Measurements from ENCODE around the gene MKNK1. TPM values are rescaled to one million over a fixed set of nuclear protein-coding genes. Genes with fewer than 3 reads are reported as not detected.

The MKNK1 gene
- total RNA-seq, 1 experiment from 2014 or later: 103 TPM

- Histone ChIP-seq H4K20me1 (ENCODE audit: insufficient read depth) (no peaks in the 10 kb centered on the region), H3K79me2 (ENCODE audit: low read depth) (no peaks in the 10 kb centered on the region), H3K27me3 (ENCODE audit: insufficient read depth, low read depth) (peaks cover 13% of the 10 kb centered on the region; the same call in 1 of the 2 replicates), H3K4me3 (no peak overlapping the region), H2AFZ (no peak overlapping the region), H3K4me2 (no peak overlapping the region), H3K4me1 (replicated peaks; ENCODE audit: insufficient read depth) (0 out of 2 replicates have a peak, but pooled peaks cover 9% of the 10 kb centered on the region), H3K9me3 (ENCODE audit: insufficient read depth, low read depth) (no peaks in the 10 kb centered on the region), H3K9me2 (ENCODE audit: insufficient read depth) (no peaks in the 10 kb centered on the region), H3F3A (ENCODE audit: insufficient read depth, low read depth) (peaks cover 6% of the 10 kb centered on the region; the same call in 1 of the 2 replicates), H3K27ac (no peak overlapping the region), H3K36me3 (ENCODE audit: low read depth) (no peaks in the 10 kb centered on the region)
- DNase-seq: peak in 1 of 2 experiments; percentile 6
- ChIA-PET POLR2A (ENCODE audit: unreplicated experiment) (interaction anchor here (0.5 kb wide), 1 partner anchor 205 kb away, joined by 4 read pairs; no protein-coding TSS in a partner anchor), CTCF (interaction anchor here (0.5 to 0.7 kb wide), 2 partner anchors 106 to 167 kb away, joined by 3 to 4 read pairs; no protein-coding TSS in a partner anchor)
- no TSS peak for BruUV-seq (replicated peaks)
- TF ChIP-seq, protein P1, sequence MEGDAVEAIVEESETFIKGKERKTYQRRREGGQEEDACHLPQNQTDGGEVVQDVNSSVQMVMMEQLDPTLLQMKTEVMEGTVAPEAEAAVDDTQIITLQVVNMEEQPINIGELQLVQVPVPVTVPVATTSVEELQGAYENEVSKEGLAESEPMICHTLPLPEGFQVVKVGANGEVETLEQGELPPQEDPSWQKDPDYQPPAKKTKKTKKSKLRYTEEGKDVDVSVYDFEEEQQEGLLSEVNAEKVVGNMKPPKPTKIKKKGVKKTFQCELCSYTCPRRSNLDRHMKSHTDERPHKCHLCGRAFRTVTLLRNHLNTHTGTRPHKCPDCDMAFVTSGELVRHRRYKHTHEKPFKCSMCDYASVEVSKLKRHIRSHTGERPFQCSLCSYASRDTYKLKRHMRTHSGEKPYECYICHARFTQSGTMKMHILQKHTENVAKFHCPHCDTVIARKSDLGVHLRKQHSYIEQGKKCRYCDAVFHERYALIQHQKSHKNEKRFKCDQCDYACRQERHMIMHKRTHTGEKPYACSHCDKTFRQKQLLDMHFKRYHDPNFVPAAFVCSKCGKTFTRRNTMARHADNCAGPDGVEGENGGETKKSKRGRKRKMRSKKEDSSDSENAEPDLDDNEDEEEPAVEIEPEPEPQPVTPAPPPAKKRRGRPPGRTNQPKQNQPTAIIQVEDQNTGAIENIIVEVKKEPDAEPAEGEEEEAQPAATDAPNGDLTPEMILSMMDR (conservative IDR thresholded peaks at IDR 0.05): no peak
- no peak for TF ChIP-seq EZH2 (IDR thresholded peaks at IDR 0.05; ENCODE audit: low read depth)
- intact Hi-C loops (cut with micrococcal nuclease; ENCODE audit: unreplicated experiment): no loop called here
Observed at GRCh38 chr1:46552357-46553237, 51.5 kb downstream of the MKNK1 start.

- Histone ChIP-seq H3K27ac (no peak within 1 kb of the TSS), H3K9me2 (ENCODE audit: insufficient read depth) (no peaks in the 10 kb centered on the region), H3K27me3 (ENCODE audit: insufficient read depth, low read depth) (peaks cover 13% of the 10 kb centered on the region; the same call in 1 of the 2 replicates), H3K4me1 (replicated peaks; ENCODE audit: insufficient read depth) (0 out of 2 replicates have a peak, but pooled peaks cover 5% of the 10 kb centered on the region), H3F3A (ENCODE audit: insufficient read depth, low read depth) (no peaks in the 10 kb centered on the region), H3K36me3 (ENCODE audit: low read depth) (no peaks in the 10 kb centered on the region), H3K4me3 (no peak within 1 kb of the TSS), H3K9me3 (ENCODE audit: insufficient read depth, low read depth) (no peaks in the 10 kb centered on the region), H3K79me2 (ENCODE audit: low read depth) (no peaks in the 10 kb centered on the region), H4K20me1 (ENCODE audit: insufficient read depth) (no peaks in the 10 kb centered on the region), H3K4me2 (no peak within 1 kb of the TSS), H2AFZ (no peak within 1 kb of the TSS)
- BruUV-seq (replicated peaks): no TSS peak
- intact Hi-C loops (cut with micrococcal nuclease; ENCODE audit: unreplicated experiment): no loop called here
- ChIA-PET CTCF (interaction anchor here (0.5 to 0.7 kb wide), 2 partner anchors 106 to 173 kb away, joined by 3 read pairs; no protein-coding TSS in a partner anchor), POLR2A (ENCODE audit: unreplicated experiment) (interaction anchor here (0.5 kb wide), 1 partner anchor 206 kb away, joined by 4 read pairs; no protein-coding TSS in a partner anchor)
- TF ChIP-seq, protein P1 (conservative IDR thresholded peaks at IDR 0.05): no peak
- TF ChIP-seq EZH2 (IDR thresholded peaks at IDR 0.05; ENCODE audit: low read depth): no peak
- DNase-seq: peak in 1 of 2 experiments; percentile 6
Observed at GRCh38 chr1:46551597-46552095, 52.4 kb downstream of the MKNK1 start, which contains the start of gene KNCN. KNCN (minus strand) TSS chr1:46551647; CDS start chr1:46551215, 432 bp downstream.

- H3K9me2 ChIP-seq (ENCODE audit: insufficient read depth): no peaks in the 10 kb centered on the region
- no peak overlapping the region for H3K4me3 ChIP-seq
- CTCF ChIA-PET: interaction anchor here (0.6 kb wide), 1 partner anchor 56 kb away, joined by 3 read pairs; no protein-coding TSS in a partner anchor
- POLR2A ChIA-PET (ENCODE audit: unreplicated experiment): no interaction called here
- H3K4me1 ChIP-seq (replicated peaks; ENCODE audit: insufficient read depth): no peaks in the 10 kb centered on the region
- H4K20me1 ChIP-seq (ENCODE audit: insufficient read depth): no peaks in the 10 kb centered on the region
- H3K9me3 ChIP-seq (ENCODE audit: insufficient read depth, low read depth): no peaks in the 10 kb centered on the region
- H2AFZ ChIP-seq: no peak overlapping the region
- no peaks in the 10 kb centered on the region for H3F3A ChIP-seq (ENCODE audit: insufficient read depth, low read depth)
- peak in 1 of 2 experiments; percentile 18 for DNase-seq
- H3K4me2 ChIP-seq: no peak overlapping the region
- peaks cover 13% of the 10 kb centered on the region; the same call in 1 of the 2 replicates for H3K27me3 ChIP-seq (ENCODE audit: insufficient read depth, low read depth)
- no peak for TF ChIP-seq EZH2 (IDR thresholded peaks at IDR 0.05; ENCODE audit: low read depth)
- TF ChIP-seq, protein P1 (conservative IDR thresholded peaks at IDR 0.05): no peak
- intact Hi-C loops (cut with micrococcal nuclease; ENCODE audit: unreplicated experiment): no loop called here
- H3K36me3 ChIP-seq (ENCODE audit: low read depth): no peaks in the 10 kb centered on the region
- H3K79me2 ChIP-seq (ENCODE audit: low read depth): no peaks in the 10 kb centered on the region
- no TSS peak for BruUV-seq (replicated peaks)
- H3K27ac ChIP-seq: no peak overlapping the region
Observed at GRCh38 chr1:46550751-46551231, 53.3 kb downstream of the MKNK1 start.
